Measurements from ENCODE around the gene SURF6.
"Not testable (repeated sequence)": the region's sequence is repeated elsewhere in the genome, so short reads cannot be mapped to it uniquely, and the experiment has no call there.

Gene SURF6

GRCh38 chr9:133335924-133336811 is at the start of gene SURF6:
TSS of gene SURF6 (minus strand) at chr9:133336188. CDS start at chr9:133336132, 56 bp downstream.
- peak; percentile 91 for DNase-seq

- DNase-seq: no peak
Observed at GRCh38 chr9:133385452-133385851, 49.5 kb upstream of the SURF6 start.

- no peak for DNase-seq
Observed at GRCh38 chr9:133384736-133385321, 48.8 kb upstream of the SURF6 start.

GRCh38 chr9:133383438-133383837 is 47.5 kb upstream of the SURF6 start:
- no peak for DNase-seq

GRCh38 chr9:133382507-133383141 is 46.6 kb upstream of the SURF6 start:
- DNase-seq: no peak

- DNase-seq: no peak
Observed at GRCh38 chr9:133380734-133381133, 44.7 kb upstream of the SURF6 start.

GRCh38 chr9:133379153-133380086 is 43.4 kb upstream of the SURF6 start:
- peak; percentile 28 for DNase-seq

- no peak for DNase-seq
Observed at GRCh38 chr9:133378408-133378962, 42.5 kb upstream of the SURF6 start.

- no peak for DNase-seq
Observed at GRCh38 chr9:133377721-133378216, 41.8 kb upstream of the SURF6 start.

GRCh38 chr9:133377280-133377679 is 41.3 kb upstream of the SURF6 start:
- not testable (repeated sequence) for DNase-seq

- peak; percentile 95 for DNase-seq
Observed at GRCh38 chr9:133375724-133376654, 40.0 kb upstream of the SURF6 start, which contains the start of the genes STKLD1 and SURF4. TSS of gene STKLD1 (plus strand) at chr9:133376366. CDS start at chr9:133376474, 108 bp downstream. TSS of gene SURF4 (minus strand) at chr9:133376060. CDS start at chr9:133375969, 91 bp downstream.

- no peak for DNase-seq
Observed at GRCh38 chr9:133375116-133375723, 39.2 kb upstream of the SURF6 start.

- DNase-seq: no peak
Observed at GRCh38 chr9:133374612-133375115, 38.7 kb upstream of the SURF6 start.

GRCh38 chr9:133372144-133372543 is 36.2 kb upstream of the SURF6 start:
- DNase-seq: no peak

GRCh38 chr9:133371261-133371711 is 35.3 kb upstream of the SURF6 start:
- DNase-seq: no peak

GRCh38 chr9:133370685-133371084 is 34.7 kb upstream of the SURF6 start:
- DNase-seq: no peak

GRCh38 chr9:133369933-133370332 is 33.9 kb upstream of the SURF6 start:
- DNase-seq: no peak

GRCh38 chr9:133369422-133369821 is 33.4 kb upstream of the SURF6 start:
- DNase-seq: no peak

GRCh38 chr9:133368249-133368881 is 32.4 kb upstream of the SURF6 start:
- no peak for DNase-seq

Data from midbrain (tissue), 1 donor.